K562 (cell line): ENCODE results near the gene PSMD14.

ENCODE experiments used
- BRCA1 ChIP-seq, 2 experiments: fragments of 450-650 bp in 1 of 2; sonication (generic) in 1 of 2; formaldehyde crosslinking in 1 of 2; IDR thresholded peaks; 2 replicates each; pipeline versions ENCODE4 v1.5.0 to v1.6.1; 2017 to 2020; ENCODE audit warnings: mild to moderate bottlenecking in 1 of 2, missing genetic modification reagents in 1 of 2
- ESRRA ChIP-seq: fragments of 450-650 bp; IDR thresholded peaks from 2 replicates; pipeline ENCODE4 v1.6.1; 2014; ENCODE audit warnings: low read depth, mild to moderate bottlenecking, moderate library complexity, borderline replicate concordance
- ETV6 ChIP-seq, 3 experiments: fragments of 150-350 bp in 1 of 3; sonication (generic) in 1 of 3; formaldehyde crosslinking in 1 of 3; IDR thresholded peaks; 2 replicates each; pipeline versions ENCODE4 v1.6.1 to v1.8.0; 2014 to 2022; ENCODE audit warnings: borderline replicate concordance in 2 of 3, low read depth in 2 of 3, antibody characterized with exemption in 1 of 3, low read length in 1 of 3, mild to moderate bottlenecking in 1 of 3, missing genetic modification reagents in 1 of 3
- EZH2 ChIP-seq: IDR thresholded peaks from 2 replicates; pipeline ENCODE4 v1.6.1; 2012; ENCODE audit warnings: low read depth, mild to moderate bottlenecking, inconsistent platforms, low read length, borderline replicate concordance
- FOSL1 ChIP-seq: fragments of 200-800 bp; sonication (Bioruptor generic); conservative IDR thresholded peaks from 2 replicates; pipeline ENCODE4 v1.6.1; 2016; ENCODE audit warnings: missing genetic modification characterization, missing compliant biosample characterization
- JUNB ChIP-seq: fragments of 450-650 bp; formaldehyde crosslinking; conservative IDR thresholded peaks from 2 replicates; pipeline ENCODE4 v1.4.0; 2020; ENCODE audit warnings: mild to moderate bottlenecking
- MCM5 ChIP-seq: fragments of 450-650 bp; IDR thresholded peaks from 2 replicates; pipeline ENCODE4 v1.6.1; 2016; ENCODE audit warnings: low read depth
- SETDB1 ChIP-seq: IDR thresholded peaks from one replicate; pipeline ENCODE4 v1.6.1; 2012; ENCODE audit warnings: low read length, control low read depth, inconsistent platforms
- TF ChIP-seq, protein P1 (sequence below): sonication (generic); formaldehyde crosslinking; IDR thresholded peaks from 2 replicates; pipeline ENCODE4 v1.9.0; 2022; ENCODE audit warnings: mild to moderate bottlenecking, missing genetic modification reagents
- TF ChIP-seq, protein P2 (sequence below): fragments of 450-650 bp; formaldehyde crosslinking; IDR thresholded peaks from 2 replicates; pipeline ENCODE4 v1.4.0; 2020; ENCODE audit warnings: mild to moderate bottlenecking, mixed read lengths
- TF ChIP-seq, protein P3 (sequence below), 3 experiments: IDR thresholded peaks in 2 of 3; conservative IDR thresholded peaks in 1 of 3; 2 replicates each; pipeline ENCODE4 v1.5.1; 2011 to 2012; ENCODE audit warnings: low read length in 3 of 3, mild to moderate bottlenecking in 3 of 3, control low read depth in 2 of 3, improper control_type of control experiment in 1 of 3, inconsistent platforms in 1 of 3, low read depth in 1 of 3, mixed read lengths in 1 of 3, moderate library complexity in 1 of 3; ENCODE audit not compliant: insufficient read depth in 2 of 3
- TF ChIP-seq, protein P4 (sequence below): sonication (generic); formaldehyde crosslinking; IDR thresholded peaks from 2 replicates; pipeline ENCODE4 v1.8.0; 2022; ENCODE audit warnings: mild to moderate bottlenecking, missing genetic modification reagents

DNA sequence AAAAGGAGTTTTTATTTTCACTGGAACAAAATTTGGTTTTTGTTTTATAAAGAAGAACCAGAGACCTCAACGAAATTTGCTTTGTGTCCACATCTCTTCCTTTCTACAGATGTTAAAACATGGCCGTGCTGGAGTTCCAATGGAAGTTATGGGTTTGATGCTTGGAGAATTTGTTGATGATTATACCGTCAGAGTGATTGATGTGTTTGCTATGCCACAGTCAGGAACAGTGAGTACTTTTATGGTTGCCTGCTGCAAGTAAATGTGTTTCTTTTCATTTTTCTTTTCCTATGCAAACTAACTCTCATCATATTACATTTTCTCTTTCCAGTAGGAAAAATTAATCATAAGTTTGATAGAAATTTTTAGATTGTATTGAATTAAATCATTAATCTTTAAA, 59.5 kb downstream of the PSMD14 start:
- TF ChIP-seq BRCA1 (IDR thresholded peaks at IDR 0.05) (no peak), BRCA1 (CRISPR knock-in tag; IDR thresholded peaks at IDR 0.05) (no peak), SETDB1 (no peak), JUNB (CRISPR knock-in tag) (no peak), FOSL1 (tag) (no peak), EZH2 (no peak), MCM5 (no peak), ETV6 (IDR thresholded peaks at IDR 0.05; ENCODE audit: borderline replicate concordance in 1 of 2, low read depth in 2 of 2, low read length in 1 of 2) (no peak), ETV6 (CRISPR knock-in tag; IDR thresholded peaks at IDR 0.05; ENCODE audit: borderline replicate concordance) (no peak), ESRRA (no peak)
- TF ChIP-seq, protein P1, sequence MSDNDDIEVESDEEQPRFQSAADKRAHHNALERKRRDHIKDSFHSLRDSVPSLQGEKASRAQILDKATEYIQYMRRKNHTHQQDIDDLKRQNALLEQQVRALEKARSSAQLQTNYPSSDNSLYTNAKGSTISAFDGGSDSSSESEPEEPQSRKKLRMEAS (CRISPR knock-in tag): no peak
- TF ChIP-seq, protein P2, sequence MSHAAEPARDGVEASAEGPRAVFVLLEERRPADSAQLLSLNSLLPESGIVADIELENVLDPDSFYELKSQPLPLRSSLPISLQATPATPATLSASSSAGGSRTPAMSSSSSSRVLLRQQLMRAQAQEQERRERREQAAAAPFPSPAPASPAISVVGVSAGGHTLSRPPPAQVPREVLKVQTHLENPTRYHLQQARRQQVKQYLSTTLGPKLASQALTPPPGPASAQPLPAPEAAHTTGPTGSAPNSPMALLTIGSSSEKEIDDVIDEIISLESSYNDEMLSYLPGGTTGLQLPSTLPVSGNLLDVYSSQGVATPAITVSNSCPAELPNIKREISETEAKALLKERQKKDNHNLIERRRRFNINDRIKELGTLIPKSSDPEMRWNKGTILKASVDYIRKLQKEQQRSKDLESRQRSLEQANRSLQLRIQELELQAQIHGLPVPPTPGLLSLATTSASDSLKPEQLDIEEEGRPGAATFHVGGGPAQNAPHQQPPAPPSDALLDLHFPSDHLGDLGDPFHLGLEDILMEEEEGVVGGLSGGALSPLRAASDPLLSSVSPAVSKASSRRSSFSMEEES: no peak
- TF ChIP-seq, protein P3, sequence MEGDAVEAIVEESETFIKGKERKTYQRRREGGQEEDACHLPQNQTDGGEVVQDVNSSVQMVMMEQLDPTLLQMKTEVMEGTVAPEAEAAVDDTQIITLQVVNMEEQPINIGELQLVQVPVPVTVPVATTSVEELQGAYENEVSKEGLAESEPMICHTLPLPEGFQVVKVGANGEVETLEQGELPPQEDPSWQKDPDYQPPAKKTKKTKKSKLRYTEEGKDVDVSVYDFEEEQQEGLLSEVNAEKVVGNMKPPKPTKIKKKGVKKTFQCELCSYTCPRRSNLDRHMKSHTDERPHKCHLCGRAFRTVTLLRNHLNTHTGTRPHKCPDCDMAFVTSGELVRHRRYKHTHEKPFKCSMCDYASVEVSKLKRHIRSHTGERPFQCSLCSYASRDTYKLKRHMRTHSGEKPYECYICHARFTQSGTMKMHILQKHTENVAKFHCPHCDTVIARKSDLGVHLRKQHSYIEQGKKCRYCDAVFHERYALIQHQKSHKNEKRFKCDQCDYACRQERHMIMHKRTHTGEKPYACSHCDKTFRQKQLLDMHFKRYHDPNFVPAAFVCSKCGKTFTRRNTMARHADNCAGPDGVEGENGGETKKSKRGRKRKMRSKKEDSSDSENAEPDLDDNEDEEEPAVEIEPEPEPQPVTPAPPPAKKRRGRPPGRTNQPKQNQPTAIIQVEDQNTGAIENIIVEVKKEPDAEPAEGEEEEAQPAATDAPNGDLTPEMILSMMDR (IDR thresholded peaks at IDR 0.05 in 2 of 3, conservative IDR thresholded peaks at IDR 0.05 in 1 of 3; ENCODE audit: insufficient read depth in 2 of 3, low read depth in 1 of 3, low read length in 3 of 3): no peak
- TF ChIP-seq, protein P4, sequence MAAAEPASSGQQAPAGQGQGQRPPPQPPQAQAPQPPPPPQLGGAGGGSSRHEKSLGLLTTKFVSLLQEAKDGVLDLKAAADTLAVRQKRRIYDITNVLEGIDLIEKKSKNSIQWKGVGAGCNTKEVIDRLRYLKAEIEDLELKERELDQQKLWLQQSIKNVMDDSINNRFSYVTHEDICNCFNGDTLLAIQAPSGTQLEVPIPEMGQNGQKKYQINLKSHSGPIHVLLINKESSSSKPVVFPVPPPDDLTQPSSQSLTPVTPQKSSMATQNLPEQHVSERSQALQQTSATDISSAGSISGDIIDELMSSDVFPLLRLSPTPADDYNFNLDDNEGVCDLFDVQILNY (CRISPR knock-in tag): no peak
